HG03342 (cell line): ENCODE measurements around the gene CALHM1.

Experiments used
- ATAC-seq: cut with Tn5 transposase; IDR thresholded peaks from one replicate; pipeline ENCODE4 v1.9.1; 2021; ENCODE audit warnings: mild to moderate bottlenecking, moderate library complexity; ENCODE audit not compliant: unreplicated experiment

The CALHM1 gene

GRCh38 chr10:103456074-103456660, 2.5 kb downstream of the CALHM1 start:
- no peak for ATAC-seq

- no peak for ATAC-seq
Observed at GRCh38 chr10:103455235-103455634, 3.5 kb downstream of the CALHM1 start.

- no peak for ATAC-seq
Observed at GRCh38 chr10:103454026-103454425, 4.7 kb downstream of the CALHM1 start.

- ATAC-seq = no peak
Observed at GRCh38 chr10:103452506-103453230, 6.0 kb downstream of the CALHM1 start.

GRCh38 chr10:103451831-103452505, 6.7 kb downstream of the CALHM1 start, which contains the start of gene CALHM2:
Gene CALHM2, minus strand, starts transcription at chr10:103452370. Its CDS starts 2,429 bp downstream, at chr10:103449941.
- peak; percentile 72 for ATAC-seq

- no peak for ATAC-seq
Observed at GRCh38 chr10:103451091-103451813, 7.4 kb downstream of the CALHM1 start.

GRCh38 chr10:103450201-103450695, 8.5 kb downstream of the CALHM1 start:
- ATAC-seq = no peak

GRCh38 chr10:103449208-103450144, 9.2 kb downstream of the CALHM1 start:
- ATAC-seq = no peak

- no peak for ATAC-seq
Observed at GRCh38 chr10:103448746-103449145, 10.0 kb downstream of the CALHM1 start.

- ATAC-seq = no peak
Observed at GRCh38 chr10:103447187-103447586, 11.5 kb downstream of the CALHM1 start.

GRCh38 chr10:103445767-103446567, 12.7 kb downstream of the CALHM1 start:
- ATAC-seq = no peak

- no peak for ATAC-seq
Observed at GRCh38 chr10:103445366-103445765, 13.3 kb downstream of the CALHM1 start.

- ATAC-seq = no peak
Observed at GRCh38 chr10:103444478-103444877, 14.2 kb downstream of the CALHM1 start.

GRCh38 chr10:103443475-103444185, 15.1 kb downstream of the CALHM1 start:
- ATAC-seq = no peak

- ATAC-seq = no peak
Observed at GRCh38 chr10:103442031-103442461, 16.7 kb downstream of the CALHM1 start.

- no peak for ATAC-seq
Observed at GRCh38 chr10:103441611-103442010, 17.1 kb downstream of the CALHM1 start.

- ATAC-seq = no peak
Observed at GRCh38 chr10:103441206-103441605, 17.5 kb downstream of the CALHM1 start.

GRCh38 chr10:103440416-103440815, 18.3 kb downstream of the CALHM1 start:
- ATAC-seq = no peak

GRCh38 chr10:103439776-103440175, 18.9 kb downstream of the CALHM1 start:
- no peak for ATAC-seq
